ENCODE measurements around the gene A4GALT.

- TF ChIP-seq CTCF (IDR thresholded peaks at IDR 0.05 in 4 of 5, conservative IDR thresholded peaks at IDR 0.05 in 1 of 5), result no peak
- TF ChIP-seq POLR2A (IDR thresholded peaks at IDR 0.05), result no peak
These were observed 8.5 kb downstream of the A4GALT start for GRCh38 chr22:42711895-42712837.

All from gastrocnemius medialis (tissue), 4 donors.